Activated CD4-positive, alpha-beta memory T cell treated with anti-CD3 and anti-CD28 coated beads for 36 hours (primary cell): Measurements from ENCODE around the gene GPR146. TPM values are rescaled to one million over a fixed set of nuclear protein-coding genes. Genes with fewer than 3 reads are reported as not detected.

Source experiments
- CTCF ChIA-PET: fragments of 350-600 bp; sonication (Branson Sonifier 250); formaldehyde crosslinking; loops from one replicate; lab custom pipeline; 2021; ENCODE audit warnings: antibody characterized with exemption, inconsistent platforms; lab: Charles Lee
- POLR2A ChIA-PET: fragments of 350-600 bp; sonication (Branson Sonifier 250); formaldehyde crosslinking; loops from one replicate; lab custom pipeline; 2021; ENCODE audit warnings: antibody characterized with exemption; lab: Charles Lee
- DNase-seq: peaks from one replicate; pipeline ENCODE4 v3.0.0-alpha.2; 2020
- H3K27ac Mint-ChIP-seq: one replicate; pipeline ENCODE4 v1.8.0; 2021; ENCODE audit warnings: mixed read lengths
- H3K27me3 Mint-ChIP-seq: one replicate; pipeline ENCODE4 v1.8.0; 2021; ENCODE audit warnings: mixed read lengths
- H3K36me3 Mint-ChIP-seq: one replicate; pipeline ENCODE4 v1.8.0; 2021; ENCODE audit warnings: mixed read lengths
- H3K4me1 Mint-ChIP-seq: one replicate; pipeline ENCODE4 v1.8.0; 2021; ENCODE audit warnings: low read depth, mixed read lengths
- H3K4me3 Mint-ChIP-seq: one replicate; pipeline ENCODE4 v1.8.0; 2021; ENCODE audit warnings: mild to moderate bottlenecking, mixed read lengths
- H3K9me3 Mint-ChIP-seq: one replicate; pipeline ENCODE4 v1.8.0; 2021; ENCODE audit warnings: mixed read lengths
- intact Hi-C: fragments of 100-400 bp; cut with micrococcal nuclease; formaldehyde crosslinking; loops from one replicate; pipeline ENCODE4 v1.15.1; 2023
- total RNA-seq, 2 experiments: library from RNA; stranded (reverse); gene quantifications; one replicate each; pipeline ENCODE4 v1.2.3, GENCODE V29; 2021

GPR146 gene
- total RNA-seq, 2 experiments from 2014 or later: 1.6 to 2.1 TPM

DNA sequence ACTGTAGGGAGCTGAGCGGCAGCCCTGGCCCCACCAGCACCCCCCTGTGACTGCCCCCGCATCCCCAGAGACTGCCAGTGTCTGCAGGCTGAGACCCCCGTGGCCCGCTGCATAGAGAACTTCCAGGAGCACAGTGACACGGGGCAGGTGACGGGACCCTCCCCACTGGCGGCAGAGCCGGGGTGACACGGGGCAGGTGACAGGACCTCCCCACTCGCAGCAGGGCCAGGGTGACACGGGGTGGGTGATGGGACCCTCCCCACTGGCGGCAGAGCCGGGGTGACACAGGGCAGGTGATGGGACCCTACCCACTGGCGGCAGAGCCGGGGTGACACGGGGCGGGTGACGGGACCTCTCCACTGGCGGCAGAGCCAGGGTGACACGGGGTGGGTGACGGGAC lies 45.9 kb downstream of the GPR146 start:
- no peak overlapping the region for H3K27ac Mint-ChIP-seq
- peaks cover 14% of the 10 kb centered on the region for H3K4me1 Mint-ChIP-seq
- intact Hi-C loops: no loop called here
- no peak overlapping the region for H3K4me3 Mint-ChIP-seq
- peaks cover 2% of the 10 kb centered on the region for H3K36me3 Mint-ChIP-seq
- H3K9me3 Mint-ChIP-seq: no peaks in the 10 kb centered on the region
- ChIA-PET POLR2A (no interaction called here), CTCF (no interaction called here)
- DNase-seq: no peak
- no peaks in the 10 kb centered on the region for H3K27me3 Mint-ChIP-seq

DNA sequence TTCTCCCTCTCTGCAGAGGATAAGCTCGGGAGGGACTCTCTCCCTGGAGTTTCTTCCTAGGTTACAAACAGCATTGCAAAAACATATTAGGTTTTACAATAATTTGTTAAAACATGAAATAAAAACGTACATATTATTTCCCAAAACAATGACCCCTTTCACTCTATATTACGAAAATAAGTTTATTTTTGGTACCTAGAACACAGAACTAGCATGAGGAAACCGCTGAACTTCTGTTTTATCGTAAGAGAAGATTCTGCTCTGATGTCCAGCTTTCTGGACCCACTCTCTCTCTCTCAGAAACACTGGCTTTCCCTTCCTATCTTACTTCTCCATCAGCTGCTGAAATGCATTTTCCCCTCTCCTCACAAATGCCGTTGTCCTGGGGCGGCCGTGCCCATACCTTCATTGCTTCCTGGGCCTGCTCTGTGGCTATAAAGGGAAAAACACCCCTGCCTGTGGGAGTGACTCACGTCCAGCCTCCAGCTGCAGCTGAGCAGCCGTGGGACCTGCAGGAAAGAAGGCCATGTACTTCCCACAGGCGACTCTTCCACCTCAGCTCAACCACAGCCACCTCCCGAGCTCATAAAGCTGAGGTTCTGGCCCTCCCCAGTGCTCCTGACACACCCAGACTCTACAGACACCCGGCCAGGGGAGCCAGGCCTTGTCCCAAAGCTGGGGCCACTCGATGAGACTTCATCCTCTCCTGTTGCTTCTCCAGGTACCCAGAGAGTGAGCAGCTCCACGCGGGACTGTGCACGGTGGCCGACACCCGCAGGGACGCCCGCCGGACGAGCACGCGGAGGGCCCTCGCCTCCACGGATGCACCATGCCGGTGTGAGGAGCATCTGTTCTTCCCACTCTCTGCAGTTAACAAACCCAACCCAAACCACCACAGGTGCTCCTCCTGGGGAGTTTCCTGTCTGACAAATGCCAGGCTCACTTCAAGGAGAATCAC lies 46.6 kb downstream of the GPR146 start:
- Mint-ChIP-seq H3K4me3 (no peak overlapping the region), H3K4me1 (peaks cover 14% of the 10 kb centered on the region), H3K27ac (no peak overlapping the region), H3K36me3 (peaks cover 2% of the 10 kb centered on the region), H3K9me3 (no peaks in the 10 kb centered on the region), H3K27me3 (no peaks in the 10 kb centered on the region)
- no peak for DNase-seq
- ChIA-PET POLR2A (no interaction called here), CTCF (interaction anchor here (0.9 to 2.0 kb wide), 3 partner anchors 79 to 99 kb away, joined by 3 to 6 read pairs (median 4); no protein-coding TSS in a partner anchor)
- intact Hi-C loops: no loop called here

DNA sequence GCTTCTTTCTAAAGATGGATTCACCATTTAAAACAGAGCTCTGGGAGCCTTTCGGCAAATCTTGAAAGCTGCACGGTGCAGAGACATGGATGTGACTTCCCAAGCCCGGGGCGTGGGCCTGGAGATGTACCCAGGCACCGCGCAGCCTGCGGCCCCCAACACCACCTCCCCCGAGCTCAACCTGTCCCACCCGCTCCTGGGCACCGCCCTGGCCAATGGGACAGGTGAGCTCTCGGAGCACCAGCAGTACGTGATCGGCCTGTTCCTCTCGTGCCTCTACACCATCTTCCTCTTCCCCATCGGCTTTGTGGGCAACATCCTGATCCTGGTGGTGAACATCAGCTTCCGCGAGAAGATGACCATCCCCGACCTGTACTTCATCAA lies 47.3 kb downstream of the GPR146 start:
- no peaks in the 10 kb centered on the region for H3K9me3 Mint-ChIP-seq
- peaks cover 2% of the 10 kb centered on the region for H3K36me3 Mint-ChIP-seq
- H3K27me3 Mint-ChIP-seq: no peaks in the 10 kb centered on the region
- ChIA-PET CTCF (interaction anchor here (0.9 to 2.0 kb wide), 3 partner anchors 78 to 99 kb away, joined by 3 to 6 read pairs (median 4); no protein-coding TSS in a partner anchor), POLR2A (no interaction called here)
- peaks cover 10% of the 10 kb centered on the region for H3K4me1 Mint-ChIP-seq
- DNase-seq: no peak
- intact Hi-C loops: no loop called here
- H3K27ac Mint-ChIP-seq: no peak overlapping the region
- H3K4me3 Mint-ChIP-seq: no peak overlapping the region

DNA sequence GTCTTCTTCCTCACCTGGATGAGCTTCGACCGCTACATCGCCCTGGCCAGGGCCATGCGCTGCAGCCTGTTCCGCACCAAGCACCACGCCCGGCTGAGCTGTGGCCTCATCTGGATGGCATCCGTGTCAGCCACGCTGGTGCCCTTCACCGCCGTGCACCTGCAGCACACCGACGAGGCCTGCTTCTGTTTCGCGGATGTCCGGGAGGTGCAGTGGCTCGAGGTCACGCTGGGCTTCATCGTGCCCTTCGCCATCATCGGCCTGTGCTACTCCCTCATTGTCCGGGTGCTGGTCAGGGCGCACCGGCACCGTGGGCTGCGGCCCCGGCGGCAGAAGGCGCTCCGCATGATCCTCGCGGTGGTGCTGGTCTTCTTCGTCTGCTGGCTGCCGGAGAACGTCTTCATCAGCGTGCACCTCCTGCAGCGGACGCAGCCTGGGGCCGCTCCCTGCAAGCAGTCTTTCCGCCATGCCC lies 47.9 kb downstream of the GPR146 start:
- CTCF ChIA-PET: interaction anchor here (2.0 kb wide), 1 partner anchor 84 kb away, joined by 6 read pairs; no protein-coding TSS in a partner anchor
- Mint-ChIP-seq H3K9me3 (no peaks in the 10 kb centered on the region), H3K4me3 (no peak overlapping the region), H3K36me3 (peaks cover 2% of the 10 kb centered on the region), H3K27ac (no peak overlapping the region), H3K4me1 (peaks cover 5% of the 10 kb centered on the region), H3K27me3 (no peaks in the 10 kb centered on the region)
- POLR2A ChIA-PET: no interaction called here
- DNase-seq: no peak
- intact Hi-C loops: no loop called here

DNA sequence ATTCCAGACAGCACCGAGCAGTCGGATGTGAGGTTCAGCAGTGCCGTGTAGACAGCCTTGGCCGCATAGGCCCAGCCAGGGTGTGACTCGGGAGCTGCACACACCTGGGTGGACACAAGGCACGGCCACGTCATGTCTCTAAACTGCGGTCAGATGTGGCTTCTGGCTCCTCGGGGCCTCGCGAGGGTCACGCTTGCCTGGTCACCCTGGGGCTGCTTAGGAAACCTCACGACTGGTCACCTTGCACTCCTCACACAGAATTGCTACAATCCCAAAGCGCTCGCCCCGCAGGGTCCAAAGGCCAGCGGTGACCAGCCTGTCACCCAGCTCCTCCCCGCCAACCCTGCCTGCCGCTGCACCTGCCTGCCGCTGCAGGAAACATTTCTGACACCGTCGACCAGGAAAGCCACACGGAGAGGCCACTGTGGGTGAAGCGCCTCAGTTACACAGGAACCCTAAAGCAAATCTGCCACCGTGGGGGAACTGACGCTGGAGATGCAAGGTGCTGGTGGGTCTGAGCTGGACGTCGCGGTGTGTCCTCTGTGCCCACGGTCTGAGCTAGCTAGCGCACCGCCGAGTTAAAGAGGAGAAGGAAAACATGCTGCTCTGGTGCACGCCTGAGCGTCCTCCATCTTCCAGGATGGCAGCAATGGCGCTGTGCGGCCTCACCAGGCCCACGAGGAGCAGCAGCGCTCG lies 48.6 kb downstream of the GPR146 start:
- no peaks in the 10 kb centered on the region for H3K4me1 Mint-ChIP-seq
- no peaks in the 10 kb centered on the region for H3K27me3 Mint-ChIP-seq
- H3K4me3 Mint-ChIP-seq: no peak overlapping the region
- H3K36me3 Mint-ChIP-seq: peaks cover 5% of the 10 kb centered on the region
- CTCF ChIA-PET: no interaction called here
- H3K9me3 Mint-ChIP-seq: no peaks in the 10 kb centered on the region
- no peak overlapping the region for H3K27ac Mint-ChIP-seq
- intact Hi-C loops: no loop called here
- no peak for DNase-seq
- POLR2A ChIA-PET: no interaction called here

DNA sequence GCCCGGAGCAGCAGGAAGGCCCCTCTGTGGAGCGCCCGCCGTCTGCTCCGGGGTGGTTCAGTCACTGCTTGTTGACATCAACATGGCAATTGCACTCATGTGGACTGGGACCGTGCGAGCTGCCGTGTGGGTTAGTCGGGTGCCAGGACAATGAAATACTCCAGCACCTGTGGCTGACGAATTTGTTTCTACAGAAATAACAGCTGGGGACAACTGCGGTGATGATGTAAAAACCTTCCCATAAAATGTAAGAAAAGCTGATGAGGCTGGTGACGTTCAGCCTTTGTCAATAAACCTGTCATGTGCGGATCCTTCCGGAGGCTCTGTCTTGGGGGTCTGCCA lies 49.1 kb downstream of the GPR146 start:
- DNase-seq: no peak
- H3K4me1 Mint-ChIP-seq: no peaks in the 10 kb centered on the region
- peaks cover 5% of the 10 kb centered on the region for H3K36me3 Mint-ChIP-seq
- CTCF ChIA-PET: interaction anchor here (0.8 kb wide), 1 partner anchor 28 kb away, joined by 3 read pairs; no protein-coding TSS in a partner anchor
- H3K27ac Mint-ChIP-seq: no peak overlapping the region
- intact Hi-C loops: no loop called here
- no peak overlapping the region for H3K4me3 Mint-ChIP-seq
- POLR2A ChIA-PET: no interaction called here
- H3K27me3 Mint-ChIP-seq: no peaks in the 10 kb centered on the region
- H3K9me3 Mint-ChIP-seq: peaks cover 3% of the 10 kb centered on the region

DNA sequence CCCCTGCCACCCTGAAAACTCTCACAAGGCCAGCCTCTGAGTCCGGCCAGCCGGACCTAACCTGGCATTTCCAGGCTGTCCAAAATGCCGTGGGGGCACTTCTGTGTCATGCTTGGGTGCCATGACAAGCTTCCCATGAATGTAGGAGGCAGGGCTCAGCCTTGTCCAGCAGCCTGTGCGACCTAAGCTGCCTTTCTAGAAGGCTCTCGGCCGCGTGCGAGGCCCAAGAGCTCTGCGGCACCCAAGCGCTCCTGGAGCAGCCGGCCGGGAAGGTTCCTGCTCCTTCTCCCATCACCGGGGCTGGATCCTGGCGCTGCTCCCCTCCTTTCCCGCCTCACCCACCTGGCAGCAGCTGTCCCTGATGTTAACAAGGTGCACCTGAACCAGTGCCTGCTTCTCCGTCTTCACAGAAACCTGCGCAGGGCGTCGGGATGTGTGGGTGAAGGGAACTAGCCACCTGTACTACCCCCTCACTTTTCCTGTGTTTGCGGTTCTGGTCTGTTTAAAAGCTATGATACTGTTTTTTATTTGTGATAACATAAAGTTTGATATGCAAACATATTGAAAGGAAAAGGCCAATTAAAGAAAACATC lies 49.7 kb downstream of the GPR146 start:
- DNase-seq: no peak
- Mint-ChIP-seq H3K9me3 (peaks cover 3% of the 10 kb centered on the region), H3K27me3 (no peaks in the 10 kb centered on the region), H3K27ac (no peak overlapping the region), H3K4me1 (no peaks in the 10 kb centered on the region), H3K36me3 (peaks cover 5% of the 10 kb centered on the region), H3K4me3 (no peak overlapping the region)
- ChIA-PET CTCF (interaction anchor here (0.8 kb wide), 1 partner anchor 29 kb away, joined by 3 read pairs; no protein-coding TSS in a partner anchor), POLR2A (no interaction called here)
- intact Hi-C loops: no loop called here

DNA sequence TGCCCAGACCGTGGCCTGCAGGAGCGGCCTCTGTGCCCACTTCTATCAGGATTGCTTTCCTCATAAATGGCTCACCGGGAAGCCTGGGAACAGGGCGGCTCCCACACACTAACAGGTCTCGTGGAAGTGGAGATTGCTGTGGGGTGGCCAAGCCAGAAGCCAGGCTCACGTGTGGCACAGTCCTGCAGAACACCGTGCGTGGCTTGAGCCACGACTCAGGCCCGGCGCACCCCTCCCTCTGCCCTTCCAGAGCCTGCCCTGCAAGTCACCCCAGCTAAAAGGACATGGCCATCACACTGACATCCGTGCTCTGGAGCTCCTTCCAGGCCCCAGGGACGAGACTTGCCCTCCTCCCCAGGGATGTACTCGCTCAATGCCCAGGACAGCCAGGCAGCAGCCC lies 50.5 kb downstream of the GPR146 start:
- Mint-ChIP-seq H3K27me3 (no peaks in the 10 kb centered on the region), H3K4me1 (no peaks in the 10 kb centered on the region), H3K4me3 (no peak overlapping the region), H3K27ac (no peak overlapping the region), H3K9me3 (peaks cover 3% of the 10 kb centered on the region), H3K36me3 (peaks cover 7% of the 10 kb centered on the region)
- ChIA-PET CTCF (interaction anchor here (1.6 kb wide), 1 partner anchor 102 kb away, joined by 5 read pairs; no protein-coding TSS in a partner anchor), POLR2A (no interaction called here)
- DNase-seq: no peak
- intact Hi-C loops: no loop called here

DNA sequence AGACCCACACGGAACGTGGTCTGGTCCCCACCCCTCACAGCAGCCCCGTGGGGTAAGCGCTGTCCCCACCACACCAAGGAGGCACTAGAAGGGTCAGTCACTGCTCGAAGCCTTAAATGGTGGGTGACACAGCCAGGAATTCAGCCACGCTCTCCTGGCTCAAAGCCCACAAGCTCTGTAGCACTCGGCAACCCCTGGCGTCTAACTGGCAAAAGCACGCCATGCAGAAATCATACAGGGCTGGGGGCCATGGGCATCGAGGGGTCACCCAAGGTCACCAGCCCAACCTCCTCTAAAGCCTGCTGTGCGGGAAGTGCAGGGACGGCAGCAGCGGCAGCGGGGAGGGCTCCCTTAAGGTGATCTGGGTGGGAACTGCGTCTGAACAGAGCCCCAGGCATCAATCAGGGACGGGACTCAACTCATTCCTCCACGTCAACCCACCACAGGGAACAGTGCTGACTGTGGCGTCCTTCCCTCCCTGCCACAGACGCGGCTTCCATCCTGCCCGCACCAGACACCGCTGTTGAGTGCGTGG lies 51.3 kb downstream of the GPR146 start:
- POLR2A ChIA-PET: no interaction called here
- peaks cover 7% of the 10 kb centered on the region for H3K36me3 Mint-ChIP-seq

DNA sequence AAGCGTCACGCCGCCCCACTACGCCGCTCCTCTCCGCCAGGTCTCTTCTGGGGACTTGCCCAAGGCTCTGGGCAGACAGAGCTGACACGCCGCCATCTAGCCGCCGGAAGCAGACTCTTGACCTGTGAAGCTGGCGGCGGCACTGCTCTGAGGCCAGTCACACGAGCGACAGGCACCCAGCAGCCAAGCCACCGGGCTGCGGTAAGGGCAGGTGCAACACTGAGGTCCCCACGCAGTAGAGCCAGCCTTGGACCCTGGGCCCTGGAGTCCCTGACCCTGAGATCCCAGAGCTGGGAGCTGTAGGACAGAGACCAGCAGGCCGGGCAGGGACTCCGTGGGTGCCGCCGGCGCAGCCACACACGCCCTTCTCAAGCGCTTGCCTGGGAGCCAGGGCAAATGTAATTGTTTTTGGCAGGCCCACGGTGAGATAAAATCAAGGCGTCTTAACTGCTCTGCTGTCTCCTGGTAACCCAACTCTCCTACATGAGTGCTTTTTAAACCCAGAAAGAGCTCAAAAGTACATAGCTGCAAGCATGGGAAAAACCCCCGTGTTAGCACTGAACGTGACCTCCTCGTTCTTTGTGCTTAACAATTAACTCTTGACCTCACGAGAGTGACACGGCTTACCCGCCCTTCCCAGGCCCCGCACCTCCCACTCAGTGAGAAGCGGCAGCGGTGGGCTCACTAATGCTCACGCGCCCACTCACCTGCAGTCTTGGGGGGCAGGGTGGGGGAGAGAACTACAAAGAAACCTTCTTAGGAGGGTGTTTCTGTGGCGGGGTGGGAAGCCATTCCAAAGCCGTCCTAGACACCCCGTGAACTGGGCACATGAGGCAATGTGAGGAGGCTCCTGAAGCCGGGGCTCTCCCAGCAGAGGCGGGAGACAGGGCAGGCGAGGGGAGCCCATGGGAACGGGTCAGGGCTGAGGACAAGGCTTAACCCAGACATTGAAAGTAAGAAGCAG lies 52.1 kb downstream of the GPR146 start:
- no peak overlapping the region for H3K4me3 Mint-ChIP-seq
- ChIA-PET CTCF (interaction anchor here (0.9 to 1.6 kb wide), 2 partner anchors 10 to 104 kb away, joined by 3 to 5 read pairs; no protein-coding TSS in a partner anchor), POLR2A (no interaction called here)
- H3K9me3 Mint-ChIP-seq: peaks cover 3% of the 10 kb centered on the region
- H3K36me3 Mint-ChIP-seq: peaks cover 7% of the 10 kb centered on the region
- no peak for DNase-seq
- intact Hi-C loops: no loop called here
- no peaks in the 10 kb centered on the region for H3K4me1 Mint-ChIP-seq
- H3K27me3 Mint-ChIP-seq: no peaks in the 10 kb centered on the region
- no peak overlapping the region for H3K27ac Mint-ChIP-seq

More for the DNA sequence above, 51.3 kb downstream of the GPR146 start:
- Mint-ChIP-seq H3K4me1 (no peaks in the 10 kb centered on the region), H3K27me3 (no peaks in the 10 kb centered on the region), H3K9me3 (peaks cover 3% of the 10 kb centered on the region), H3K27ac (no peak overlapping the region), H3K4me3 (no peak overlapping the region)
- DNase-seq: no peak
- intact Hi-C loops: no loop called here
- CTCF ChIA-PET: interaction anchor here (0.9 to 1.6 kb wide), 2 partner anchors 9 to 103 kb away, joined by 3 to 5 read pairs; no protein-coding TSS in a partner anchor

DNA sequence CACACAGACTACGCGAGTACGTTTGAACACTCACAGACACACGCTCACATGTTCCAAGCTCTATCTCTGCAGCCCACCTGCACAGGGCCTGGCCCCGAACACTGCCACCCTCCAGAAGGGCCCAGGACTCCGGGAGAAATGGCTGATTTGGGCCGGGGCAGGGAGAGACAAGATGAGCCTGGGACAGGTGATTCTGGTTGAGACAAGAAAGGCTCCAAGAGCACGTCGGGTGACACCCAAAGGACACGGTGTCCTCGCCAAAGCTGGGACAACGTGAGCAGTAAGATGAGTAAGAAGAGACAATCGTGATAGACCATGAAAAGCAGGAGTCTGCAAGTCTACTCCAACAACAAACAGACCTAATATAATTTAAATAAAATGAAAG lies 52.8 kb downstream of the GPR146 start:
- H3K27ac Mint-ChIP-seq: no peak overlapping the region
- CTCF ChIA-PET: no interaction called here
- H3K36me3 Mint-ChIP-seq: peaks cover 6% of the 10 kb centered on the region
- peaks cover 3% of the 10 kb centered on the region for H3K9me3 Mint-ChIP-seq
- H3K4me1 Mint-ChIP-seq: no peaks in the 10 kb centered on the region
- no peak overlapping the region for H3K4me3 Mint-ChIP-seq
- POLR2A ChIA-PET: no interaction called here
- no peak for DNase-seq
- intact Hi-C loops: no loop called here
- H3K27me3 Mint-ChIP-seq: no peaks in the 10 kb centered on the region
